GM18526 (cell line): ENCODE results near the gene GPR37L1.

Experiments used
- POLR2A ChIP-seq: IDR thresholded peaks from 3 replicates; pipeline ENCODE4 v1.6.1; 2011; ENCODE audit not compliant: insufficient read length; ENCODE audit errors: extremely low read depth

Gene GPR37L1

GRCh38 chr1:202127061-202127460 is 4.3 kb downstream of the GPR37L1 start:
- no peak for TF ChIP-seq POLR2A

- TF ChIP-seq POLR2A, result no peak
Measured at GRCh38 chr1:202127836-202128622, 5.3 kb downstream of the GPR37L1 start.

GRCh38 chr1:202129453-202130296 is 7.0 kb downstream of the GPR37L1 start:
- TF ChIP-seq POLR2A, result no peak

- no peak for TF ChIP-seq POLR2A
Measured at GRCh38 chr1:202130297-202130721, 7.6 kb downstream of the GPR37L1 start.

GRCh38 chr1:202130816-202131522 is 8.3 kb downstream of the GPR37L1 start:
- no peak for TF ChIP-seq POLR2A

- TF ChIP-seq POLR2A, result no peak
Measured at GRCh38 chr1:202131956-202132821, 9.5 kb downstream of the GPR37L1 start.

- TF ChIP-seq POLR2A, result no peak
Measured at GRCh38 chr1:202133001-202133400, 10.3 kb downstream of the GPR37L1 start.

- TF ChIP-seq POLR2A, result no peak
Measured at GRCh38 chr1:202133496-202133895, 10.8 kb downstream of the GPR37L1 start.

GRCh38 chr1:202133989-202134388 is 11.3 kb downstream of the GPR37L1 start:
- TF ChIP-seq POLR2A, result no peak

GRCh38 chr1:202134645-202135172 is 12.0 kb downstream of the GPR37L1 start:
- TF ChIP-seq POLR2A, result no peak

- no peak for TF ChIP-seq POLR2A
Measured at GRCh38 chr1:202135221-202135721, 12.6 kb downstream of the GPR37L1 start.

- TF ChIP-seq POLR2A, result no peak
Measured at GRCh38 chr1:202140833-202141232, 18.1 kb downstream of the GPR37L1 start.

GRCh38 chr1:202143011-202143767 is 20.5 kb downstream of the GPR37L1 start:
- no peak for TF ChIP-seq POLR2A
